ENCODE data around the gene INCA1. TPM values are rescaled to one million over a fixed set of nuclear protein-coding genes. Genes with fewer than 3 reads are reported as not detected.
A peak's percentile ranks its signal among the peaks of the same experiment; 100 is the strongest.

INCA1 gene
- total and polyA plus RNA-seq, 2 of the 8 experiments (the other 6 are each of a cell fraction or from before 2014, with no cell fraction given): 0.89 to 1.4 TPM

- Histone ChIP-seq H3K27ac (ENCODE audit: low read depth, low read length) (no peak overlapping the region), H2AK5ac (ENCODE audit: low read depth, low read length) (no peak overlapping the region), H3K27me3 (replicated peaks in 1 of 4; ENCODE audit: control insufficient read depth in 3 of 4, extremely low read depth in 1 of 4, insufficient read depth in 3 of 4, low read length in 3 of 4) (peaks cover 0 to 2% (median 0%) of the 10 kb centered on the region in 4 experiments; a peak in 1 of 7 replicates), H3K14ac (ENCODE audit: insufficient read length) (no peak overlapping the region), H3K9ac (replicated peaks in 1 of 4; ENCODE audit: extremely low read depth in 1 of 4, low read depth in 3 of 4, low read length in 3 of 4) (no peak overlapping the region), H4K5ac (ENCODE audit: insufficient read length, low read depth, low read length) (no peak overlapping the region), H3K4me1 (replicated peaks in 1 of 4; ENCODE audit: control insufficient read depth in 3 of 4, insufficient read depth in 4 of 4, low read length in 3 of 4) (no peaks in the 10 kb centered on the region), H3K36me3 (ENCODE audit: control insufficient read depth in 2 of 4, insufficient read depth in 4 of 4, low read length in 3 of 4) (peaks cover 0 to 21% (median 5%) of the 10 kb centered on the region in 4 experiments; a peak in 3 of 8 replicates), H3K4me3 (ENCODE audit: extremely low read depth in 1 of 4, insufficient read depth in 2 of 4, low read depth in 3 of 4, low read length in 4 of 4) (no peak overlapping the region), H3K4ac (replicated peaks; ENCODE audit: insufficient read length, low read depth, low read length) (no peak overlapping the region), H4K8ac (ENCODE audit: extremely low read depth, insufficient read depth, low read length) (no peak overlapping the region; the same call in 1 of the 2 replicates), H3K56ac (replicated peaks; ENCODE audit: insufficient read length, low read depth, low read length) (no peak overlapping the region), H2BK12ac (ENCODE audit: low read depth, low read length) (no peak overlapping the region), H2AFZ (ENCODE audit: low read length) (no peak overlapping the region), H2BK15ac (ENCODE audit: low read length) (no peak overlapping the region), H3K79me2 (ENCODE audit: control insufficient read depth in 1 of 2, insufficient read depth in 2 of 2, low read length in 2 of 2) (no peaks in the 10 kb centered on the region), H3K79me1 (ENCODE audit: low read depth, low read length) (no peaks in the 10 kb centered on the region), H4K20me1 (replicated peaks in 1 of 2; ENCODE audit: control insufficient read depth in 1 of 2, insufficient read depth in 2 of 2, low read length in 2 of 2) (peaks cover 0 to 3% of the 10 kb centered on the region in 2 experiments), H2BK5ac (ENCODE audit: low read depth, low read length) (no peak overlapping the region), H4K91ac (replicated peaks; ENCODE audit: insufficient read length, low read length) (no peak overlapping the region), H3K4me2 (ENCODE audit: insufficient read depth in 1 of 2, low read depth in 2 of 2, low read length in 2 of 2) (no peak overlapping the region), H3K9me3 (ENCODE audit: insufficient read depth in 2 of 2, low read depth in 1 of 2, low read length in 1 of 2) (no peaks in the 10 kb centered on the region), H3K18ac (ENCODE audit: extremely low read depth, low read length) (no peak overlapping the region), H3K23me2 (ENCODE audit: low read depth, low read length) (no peaks in the 10 kb centered on the region), H2BK120ac (replicated peaks; ENCODE audit: low read depth, low read length) (no peak overlapping the region), H3K23ac (ENCODE audit: insufficient read length) (no peak overlapping the region), H2BK20ac (ENCODE audit: low read length) (no peak overlapping the region)
- DNase-seq (ENCODE audit: low read depth in 1 of 2, low spot score in 2 of 2) (no peak), FAIRE-seq (no peak)
- WGBS, 2 experiments (ENCODE audit: extremely low coverage in 1 of 2, insufficient coverage in 1 of 2, insufficient read length in 1 of 2, insufficient replicate concordance in 2 of 2, low coverage in 1 of 2, low lambda C conversion rate in 2 of 2, missing lambda C conversion rate in 1 of 2): 95% methylated on average over 6 of the region's 6 CpGs; no CpG with 5 or more reads in 1 of the 2 experiments
- CTCF ChIA-PET (ENCODE audit: partially characterized antibody): interaction anchor here (1.0 to 11.5 kb wide), 8 partner anchors 8 to 167 kb away, joined by 3 to 102 read pairs (median 4); partner anchors contain the start of gene SLC52A1
- TF ChIP-seq E2F6 (IDR thresholded peaks at IDR 0.05) (no peak), CTCF (IDR thresholded peaks at IDR 0.05; ENCODE audit: control extremely low read depth in 1 of 3, insufficient read depth in 1 of 3, low read depth in 1 of 3, low read length in 3 of 3) (peak in 1 of 3 experiments; percentile 17; a peak in 1 of 4 replicates)
- POLR2A ChIA-PET (ENCODE audit: partially characterized antibody): interaction anchor here (0.9 to 1.5 kb wide), 4 partner anchors 25 to 60 kb away, joined by 3 read pairs; partner anchors contain the start of genes INCA1, KIF1C and SPAG7
Measured at GRCh38 chr17:5027299-5027698, 30.0 kb upstream of the INCA1 start.

Measured in H1 (cell line).